OCI-LY1 (cell line): ENCODE measurements around the gene BCL11A.

ENCODE experiments used
- H2AFZ ChIP-seq: fragments of 200-600 bp; sonication (generic), shearing (Covaris generic); 2 replicates; pipeline ENCODE4 v1.6.0; 2014; ENCODE audit warnings: antibody characterized with exemption, mild to moderate bottlenecking, low read length
- H3F3A ChIP-seq: fragments of 200-600 bp; sonication (generic), shearing (Covaris generic); 2 replicates; pipeline ENCODE4 v1.6.0; 2014; ENCODE audit warnings: mild to moderate bottlenecking, antibody characterized with exemption, low read length, moderate library complexity; ENCODE audit not compliant: insufficient read depth
- H3K27ac ChIP-seq: fragments of 200-600 bp; sonication (generic); 2 replicates; pipeline ENCODE4 v1.5.1; 2014; ENCODE audit warnings: low read length, mixed run types, mild to moderate bottlenecking, low read depth; ENCODE audit not compliant: poor library complexity, severe bottlenecking
- H3K27me3 ChIP-seq: fragments of 200-600 bp; sonication (generic); 2 replicates; pipeline ENCODE4 v1.6.0; 2014; ENCODE audit warnings: antibody characterized with exemption, mild to moderate bottlenecking, low read length, moderate library complexity; ENCODE audit not compliant: insufficient read depth
- H3K36me3 ChIP-seq: fragments of 200-600 bp; sonication (generic); 2 replicates; pipeline ENCODE4 v1.6.1; 2014; ENCODE audit warnings: mild to moderate bottlenecking, antibody characterized with exemption, low read length, moderate library complexity, mixed read lengths; ENCODE audit not compliant: insufficient read depth
- H3K4me1 ChIP-seq: fragments of 200-600 bp; sonication (generic); 2 replicates; pipeline ENCODE4 v1.5.1; 2014; ENCODE audit warnings: mild to moderate bottlenecking, low read length, moderate library complexity; ENCODE audit not compliant: insufficient read depth, severe bottlenecking
- H3K4me2 ChIP-seq: fragments of 200-600 bp; sonication (generic), shearing (Covaris generic); 2 replicates; pipeline ENCODE4 v1.6.1; 2014; ENCODE audit warnings: low read length
- H3K4me3 ChIP-seq: fragments of 200-600 bp; sonication (generic); 2 replicates; pipeline ENCODE4 v1.5.1; 2014; ENCODE audit warnings: low read length, low read depth, mild to moderate bottlenecking, mixed read lengths; ENCODE audit not compliant: poor library complexity, severe bottlenecking
- H3K79me2 ChIP-seq: fragments of 200-600 bp; shearing (Covaris generic); 2 replicates; pipeline ENCODE4 v1.6.1; 2016; ENCODE audit warnings: mixed run types, low read length, mixed read lengths; ENCODE audit not compliant: insufficient read depth
- H3K9ac ChIP-seq: fragments of 200-600 bp; sonication (generic), shearing (Covaris generic); 2 replicates; pipeline ENCODE4 v1.6.1; 2014; ENCODE audit warnings: mild to moderate bottlenecking, low read length, mixed read lengths
- H3K9me2 ChIP-seq: fragments of 200-600 bp; sonication (generic), shearing (Covaris generic); 2 replicates; pipeline ENCODE4 v1.6.1; 2014; ENCODE audit warnings: low read depth, mild to moderate bottlenecking, low read length, mixed read lengths
- H3K9me3 ChIP-seq: fragments of 200-600 bp; shearing (Covaris generic); 2 replicates; pipeline ENCODE4 v1.6.1; 2014; ENCODE audit warnings: low read length, mixed read lengths
- H4K20me1 ChIP-seq: fragments of 200-600 bp; sonication (generic), shearing (Covaris generic); 2 replicates; pipeline ENCODE4 v1.6.0; 2016; ENCODE audit warnings: mild to moderate bottlenecking, low read length; ENCODE audit not compliant: insufficient read depth
- EZH2 ChIP-seq: fragments of 200-600 bp; sonication (generic), shearing (Covaris generic); IDR thresholded peaks from 2 replicates; pipeline ENCODE4 v1.8.0; 2017; ENCODE audit warnings: borderline replicate concordance, mixed run types, mild to moderate bottlenecking, antibody characterized with exemption, low read length, moderate library complexity, mixed read lengths
- TF ChIP-seq, protein P1 (sequence below): fragments of 200-600 bp; sonication (generic), shearing (Covaris generic); IDR thresholded peaks from 2 replicates; pipeline ENCODE4 v1.5.1; 2017; ENCODE audit warnings: mild to moderate bottlenecking, antibody characterized with exemption, low read length, moderate library complexity, mixed read lengths

The BCL11A gene

DNA sequence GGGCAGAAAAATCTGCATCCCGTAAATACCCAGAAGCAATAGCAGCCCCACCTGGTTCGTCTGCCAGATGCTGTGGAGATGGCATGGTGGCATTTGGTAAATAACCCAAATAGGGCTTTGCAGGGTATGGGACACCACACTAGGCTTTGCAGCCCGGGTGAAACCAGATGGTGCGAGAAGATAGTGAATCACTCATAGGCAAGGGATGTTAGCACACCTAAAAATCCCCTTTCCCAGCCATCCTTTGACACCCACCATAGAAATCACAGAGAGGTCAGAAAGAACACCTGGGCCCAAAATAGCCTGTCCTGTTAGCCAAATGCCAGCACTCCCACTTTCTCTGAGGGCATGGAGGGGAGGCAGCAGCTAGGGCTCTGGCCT lies 47.6 kb downstream of the BCL11A start:
- no peaks in the 10 kb centered on the region for H3K27me3 ChIP-seq
- no peak overlapping the region for H3K4me3 ChIP-seq
- H3K27ac ChIP-seq, result no peak overlapping the region
- no peaks in the 10 kb centered on the region for H3K36me3 ChIP-seq
- H3K4me1 ChIP-seq, result no peaks in the 10 kb centered on the region
- H3K9ac ChIP-seq, result no peak overlapping the region
- H4K20me1 ChIP-seq, result no peaks in the 10 kb centered on the region
- no peaks in the 10 kb centered on the region for H3K9me3 ChIP-seq
- H3K4me2 ChIP-seq, result no peak overlapping the region
- no peaks in the 10 kb centered on the region for H3K79me2 ChIP-seq
- no peak overlapping the region for H2AFZ ChIP-seq
- H3K9me2 ChIP-seq, result no peaks in the 10 kb centered on the region
- TF ChIP-seq, protein P1, sequence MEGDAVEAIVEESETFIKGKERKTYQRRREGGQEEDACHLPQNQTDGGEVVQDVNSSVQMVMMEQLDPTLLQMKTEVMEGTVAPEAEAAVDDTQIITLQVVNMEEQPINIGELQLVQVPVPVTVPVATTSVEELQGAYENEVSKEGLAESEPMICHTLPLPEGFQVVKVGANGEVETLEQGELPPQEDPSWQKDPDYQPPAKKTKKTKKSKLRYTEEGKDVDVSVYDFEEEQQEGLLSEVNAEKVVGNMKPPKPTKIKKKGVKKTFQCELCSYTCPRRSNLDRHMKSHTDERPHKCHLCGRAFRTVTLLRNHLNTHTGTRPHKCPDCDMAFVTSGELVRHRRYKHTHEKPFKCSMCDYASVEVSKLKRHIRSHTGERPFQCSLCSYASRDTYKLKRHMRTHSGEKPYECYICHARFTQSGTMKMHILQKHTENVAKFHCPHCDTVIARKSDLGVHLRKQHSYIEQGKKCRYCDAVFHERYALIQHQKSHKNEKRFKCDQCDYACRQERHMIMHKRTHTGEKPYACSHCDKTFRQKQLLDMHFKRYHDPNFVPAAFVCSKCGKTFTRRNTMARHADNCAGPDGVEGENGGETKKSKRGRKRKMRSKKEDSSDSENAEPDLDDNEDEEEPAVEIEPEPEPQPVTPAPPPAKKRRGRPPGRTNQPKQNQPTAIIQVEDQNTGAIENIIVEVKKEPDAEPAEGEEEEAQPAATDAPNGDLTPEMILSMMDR, result no peak
- no peak for TF ChIP-seq EZH2
- H3F3A ChIP-seq, result no peaks in the 10 kb centered on the region

DNA sequence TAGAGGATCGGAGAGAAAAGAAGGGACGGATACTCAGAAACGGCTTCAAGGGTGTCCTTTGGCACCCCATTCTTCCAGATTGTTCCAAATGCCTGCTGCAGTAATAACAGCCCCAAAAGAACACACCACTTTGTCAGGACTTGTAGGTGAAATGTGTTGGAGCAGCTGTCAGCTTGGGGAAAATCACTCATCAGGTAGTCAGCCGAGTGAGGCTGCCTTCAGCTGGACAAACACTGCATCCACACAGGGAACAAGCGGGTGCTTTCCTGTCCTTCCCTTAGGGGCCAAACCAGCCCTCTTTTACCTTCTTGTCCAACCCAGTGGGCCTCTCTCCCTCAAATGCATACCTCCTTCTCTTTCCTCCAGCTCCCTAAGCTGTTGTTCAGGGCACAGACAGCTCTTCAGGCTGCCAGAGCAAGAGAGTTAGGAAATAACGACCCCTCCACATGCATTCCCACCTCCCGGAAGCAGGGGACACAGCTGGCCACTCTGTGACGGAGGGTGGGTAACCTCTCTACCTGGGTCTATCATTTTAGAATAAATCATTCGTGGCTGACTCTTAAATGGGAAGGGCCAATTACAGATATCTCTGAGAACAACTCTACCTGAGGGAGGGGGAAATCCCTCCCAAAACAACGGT lies 48.1 kb downstream of the BCL11A start:
- no peaks in the 10 kb centered on the region for H3K27me3 ChIP-seq

DNA sequence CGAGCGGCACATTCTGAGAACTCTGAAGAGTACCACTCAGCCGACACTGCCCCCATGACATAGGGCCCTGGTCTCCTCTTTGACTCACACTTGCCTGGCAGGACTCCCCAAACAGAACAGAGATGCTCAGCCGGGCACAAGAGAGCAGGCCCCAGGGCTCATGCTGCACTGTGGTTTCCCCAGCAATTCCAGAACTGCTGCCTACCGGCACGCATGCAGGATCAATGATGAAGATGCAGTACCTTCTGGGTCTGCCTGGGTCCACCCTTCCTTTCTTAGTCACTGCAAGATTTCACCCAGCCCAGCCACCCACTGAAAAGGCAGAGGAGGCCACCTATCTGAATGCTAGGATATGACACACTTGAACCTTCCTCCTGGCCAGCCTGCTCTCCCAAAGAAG lies 49.4 kb downstream of the BCL11A start:
- no peak overlapping the region for H3K9ac ChIP-seq
- H4K20me1 ChIP-seq, result no peaks in the 10 kb centered on the region
- no peaks in the 10 kb centered on the region for H3K36me3 ChIP-seq
- H3K27me3 ChIP-seq, result no peaks in the 10 kb centered on the region
- no peaks in the 10 kb centered on the region for H3F3A ChIP-seq
- no peak overlapping the region for H3K27ac ChIP-seq
- H3K4me3 ChIP-seq, result no peak overlapping the region
- H3K4me1 ChIP-seq, result no peaks in the 10 kb centered on the region
- no peak overlapping the region for H2AFZ ChIP-seq
- no peak for TF ChIP-seq EZH2
- TF ChIP-seq, protein P1, result no peak
- no peak overlapping the region for H3K4me2 ChIP-seq
- H3K9me3 ChIP-seq, result no peaks in the 10 kb centered on the region
- H3K79me2 ChIP-seq, result no peaks in the 10 kb centered on the region
- H3K9me2 ChIP-seq, result no peaks in the 10 kb centered on the region

More for the DNA sequence above, 48.1 kb downstream of the BCL11A start:
- no peaks in the 10 kb centered on the region for H4K20me1 ChIP-seq
- TF ChIP-seq EZH2, result no peak
- TF ChIP-seq, protein P1, result no peak
- H3K9me3 ChIP-seq, result no peaks in the 10 kb centered on the region
- no peaks in the 10 kb centered on the region for H3K79me2 ChIP-seq
- H3K9me2 ChIP-seq, result no peaks in the 10 kb centered on the region
- H3F3A ChIP-seq, result no peaks in the 10 kb centered on the region
- no peak overlapping the region for H2AFZ ChIP-seq
- H3K9ac ChIP-seq, result no peak overlapping the region
- no peak overlapping the region for H3K4me3 ChIP-seq
- no peak overlapping the region for H3K4me2 ChIP-seq
- no peak overlapping the region for H3K27ac ChIP-seq
- H3K4me1 ChIP-seq, result no peaks in the 10 kb centered on the region
- no peaks in the 10 kb centered on the region for H3K36me3 ChIP-seq
